DMS53 (cell line): ENCODE data around the gene NFIA.
"Not testable (repeated sequence)": the region's sequence is repeated elsewhere in the genome, so short reads cannot be mapped to it uniquely, and the experiment has no call there.

Experiments used
- DNase-seq: peaks from one replicate; lab custom pipeline; 2025; lab: John Stamatoyannopoulos, UW

The NFIA gene

GRCh38 chr1:61102041-61102440 lies 19.7 kb downstream of the NFIA start:
- DNase-seq = no peak

- DNase-seq = no peak
These were observed 20.3 kb downstream of the NFIA start for GRCh38 chr1:61102621-61103020.

DNA sequence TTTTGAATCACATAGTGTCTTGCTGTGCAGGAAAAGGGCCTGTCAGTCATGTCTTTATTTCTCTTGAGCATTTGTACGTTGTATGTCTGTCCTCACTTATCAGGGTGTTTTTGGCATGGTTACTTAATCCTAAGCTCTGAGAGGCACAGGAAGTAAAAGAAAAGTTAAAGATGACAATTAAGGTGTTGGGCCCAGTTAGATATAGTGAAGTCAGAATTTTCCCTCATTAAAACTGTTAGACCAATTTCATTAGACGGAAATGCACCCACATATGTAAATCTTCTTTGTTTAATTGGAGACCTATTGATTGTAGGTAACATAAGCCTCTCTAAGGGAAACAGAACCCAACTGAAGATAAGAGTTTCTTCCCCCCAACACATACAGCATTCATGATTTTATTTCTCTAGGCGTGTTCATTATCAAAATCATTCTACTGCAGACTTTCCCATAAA lies 21.9 kb downstream of the NFIA start:
- DNase-seq = no peak

GRCh38 chr1:61107638-61108037 lies 25.3 kb downstream of the NFIA start:
- DNase-seq = peak; percentile 17

GRCh38 chr1:61109158-61109557 lies 26.8 kb downstream of the NFIA start:
- DNase-seq = no peak

GRCh38 chr1:61109910-61110309 lies 27.5 kb downstream of the NFIA start:
- no peak for DNase-seq

- DNase-seq = no peak
These were observed 28.2 kb downstream of the NFIA start for GRCh38 chr1:61110554-61110953.

DNA sequence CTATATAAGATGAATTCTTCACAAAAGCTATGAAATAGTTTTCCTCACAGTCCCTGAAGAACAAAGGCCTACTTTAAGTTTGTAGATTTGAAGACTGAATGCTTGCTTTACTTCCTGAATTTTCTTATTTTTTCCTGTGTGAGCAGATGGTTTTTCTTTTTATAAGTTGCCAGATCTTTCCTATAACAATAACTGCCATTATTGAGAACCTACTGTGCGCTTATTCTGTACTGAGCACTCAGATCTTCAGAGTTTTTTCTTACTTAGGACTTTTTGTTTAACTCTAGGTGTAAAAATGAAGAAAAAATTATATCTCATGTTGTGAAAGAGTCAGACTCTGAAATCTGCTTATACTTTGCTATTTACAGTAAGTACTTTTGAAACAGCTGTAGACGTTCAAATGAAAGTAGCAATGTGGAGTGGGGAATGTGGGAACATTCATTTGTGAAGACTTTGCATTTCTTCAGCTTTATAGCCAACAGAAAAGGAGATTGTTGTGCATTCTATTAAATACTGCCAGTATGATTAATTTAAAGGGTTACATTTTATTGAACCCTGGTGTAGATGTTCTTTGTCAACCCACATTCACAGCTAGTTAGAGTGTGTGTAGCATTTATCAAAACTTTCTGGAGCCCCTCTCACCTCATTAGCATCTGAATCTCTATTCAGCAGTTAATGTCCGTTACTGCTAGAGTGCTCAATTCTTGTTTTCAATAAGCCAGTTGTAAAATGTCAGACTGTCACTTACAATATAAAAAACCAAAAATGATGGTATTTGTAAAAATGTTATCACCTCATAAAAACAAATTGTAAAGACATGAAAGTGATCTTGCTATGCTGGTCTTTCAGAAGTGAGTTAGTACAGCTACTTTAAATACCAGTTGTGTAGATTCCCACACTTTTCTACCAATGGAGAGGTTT lies 29.0 kb downstream of the NFIA start:
- DNase-seq = no peak

- peak; percentile 48 for DNase-seq
These were observed 32.0 kb downstream of the NFIA start for GRCh38 chr1:61114178-61114870.

GRCh38 chr1:61115436-61115835 lies 33.1 kb downstream of the NFIA start:
- no peak for DNase-seq

- no peak for DNase-seq
These were observed 34.1 kb downstream of the NFIA start for GRCh38 chr1:61116421-61116820.

DNA sequence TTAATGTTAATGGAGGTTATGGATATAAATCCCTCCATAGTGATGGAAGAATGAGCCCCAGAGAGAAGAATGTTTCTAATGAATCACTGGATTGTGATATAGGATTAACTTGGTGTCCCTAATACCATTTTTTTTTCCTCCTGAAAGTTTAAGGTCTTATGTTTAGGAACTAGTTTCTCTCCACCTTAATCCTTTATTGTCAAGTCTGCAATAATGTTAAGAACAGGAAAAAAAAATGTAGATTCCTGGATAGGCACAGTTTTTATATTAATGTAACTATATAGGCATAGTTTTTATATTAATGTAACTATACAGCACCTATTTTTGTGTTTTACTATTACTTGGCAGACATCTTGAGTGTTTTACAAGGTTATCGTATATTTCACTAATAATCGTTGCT lies 34.9 kb downstream of the NFIA start:
- DNase-seq = no peak

DNA sequence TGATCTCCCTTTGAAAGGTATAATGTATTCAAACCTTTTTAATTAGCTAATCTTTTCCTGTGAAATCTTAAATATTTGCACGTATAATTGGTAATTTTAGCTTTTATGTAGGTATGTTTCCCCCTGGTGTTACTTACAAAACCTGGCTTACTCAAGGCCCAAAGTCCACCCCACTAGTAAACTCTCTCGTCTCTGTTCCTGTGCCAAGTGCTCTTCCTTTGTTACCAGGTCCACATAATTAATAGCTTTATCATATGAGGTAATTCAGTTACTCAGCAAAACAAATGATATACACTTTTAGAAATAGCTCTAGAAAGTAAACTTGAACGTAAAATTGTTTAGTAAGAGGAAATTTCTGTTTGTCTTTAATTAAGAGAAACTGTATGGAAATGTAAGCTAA lies 36.7 kb downstream of the NFIA start:
- DNase-seq = peak; percentile 59

- peak; percentile 52 for DNase-seq
These were observed 38.0 kb downstream of the NFIA start for GRCh38 chr1:61120246-61120840.

DNA sequence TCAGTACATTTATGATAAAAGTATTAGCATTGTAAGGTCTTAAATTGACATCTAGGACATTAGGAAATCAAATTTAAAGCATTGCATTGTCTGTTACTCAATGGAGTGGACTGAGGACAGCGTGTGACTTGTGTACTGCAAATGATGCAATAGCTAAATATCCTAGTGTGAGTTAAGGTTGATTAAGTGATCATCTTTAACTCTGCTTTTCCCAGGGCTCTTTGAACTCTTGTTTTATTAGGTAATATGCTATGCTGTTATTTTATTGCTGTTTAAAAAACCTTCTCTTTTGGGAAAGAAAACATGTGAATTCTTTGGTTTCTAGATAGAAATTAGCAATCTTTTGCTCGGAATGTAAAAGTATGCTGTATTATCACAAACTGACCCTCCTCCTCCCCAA lies 38.6 kb downstream of the NFIA start:
- DNase-seq = peak; percentile 18

- no peak for DNase-seq
These were observed 39.3 kb downstream of the NFIA start for GRCh38 chr1:61121631-61122030.

DNA sequence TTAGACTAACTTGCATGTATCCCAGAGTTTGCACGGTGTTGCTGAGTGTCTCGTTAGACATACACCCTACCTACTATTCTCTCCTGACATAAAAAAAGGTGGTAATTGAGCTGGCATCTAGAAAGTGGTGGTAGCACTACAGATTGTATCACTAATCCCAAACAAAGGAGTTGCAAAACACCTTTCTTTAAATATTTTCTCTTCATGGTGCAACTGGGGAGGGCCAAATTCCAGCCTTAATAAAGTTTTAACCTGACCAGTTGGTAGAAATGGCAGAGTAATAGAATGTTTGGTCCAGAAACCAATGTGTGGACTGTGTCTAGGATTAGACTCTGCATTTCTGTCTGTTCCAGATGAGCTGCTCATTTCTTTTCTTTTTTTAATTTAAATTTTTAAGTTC lies 40.0 kb downstream of the NFIA start:
- DNase-seq = no peak

GRCh38 chr1:61123326-61123725 lies 41.0 kb downstream of the NFIA start:
- DNase-seq = no peak

- no peak for DNase-seq
These were observed 41.7 kb downstream of the NFIA start for GRCh38 chr1:61124078-61124477.

GRCh38 chr1:61124696-61125095 lies 42.3 kb downstream of the NFIA start:
- DNase-seq = no peak

DNA sequence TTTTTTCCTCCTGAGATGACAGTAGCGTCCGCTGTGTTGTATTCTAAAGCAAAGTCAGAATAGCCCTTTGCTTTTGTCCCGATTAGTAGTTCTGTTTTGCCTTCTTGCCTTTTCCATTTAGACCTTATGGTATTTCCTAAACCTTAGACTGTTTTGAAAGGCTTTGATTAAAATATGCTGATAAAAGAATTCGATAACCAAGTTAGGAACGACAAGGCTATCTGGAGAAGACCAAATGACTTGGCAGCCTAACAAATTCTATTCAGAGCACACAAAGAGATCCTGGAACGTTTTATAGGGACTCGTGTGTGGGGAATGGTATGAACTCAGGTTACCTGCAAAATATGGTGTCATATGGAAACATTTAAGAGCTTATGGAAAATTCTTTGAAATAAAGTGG lies 42.9 kb downstream of the NFIA start:
- no peak for DNase-seq

DNA sequence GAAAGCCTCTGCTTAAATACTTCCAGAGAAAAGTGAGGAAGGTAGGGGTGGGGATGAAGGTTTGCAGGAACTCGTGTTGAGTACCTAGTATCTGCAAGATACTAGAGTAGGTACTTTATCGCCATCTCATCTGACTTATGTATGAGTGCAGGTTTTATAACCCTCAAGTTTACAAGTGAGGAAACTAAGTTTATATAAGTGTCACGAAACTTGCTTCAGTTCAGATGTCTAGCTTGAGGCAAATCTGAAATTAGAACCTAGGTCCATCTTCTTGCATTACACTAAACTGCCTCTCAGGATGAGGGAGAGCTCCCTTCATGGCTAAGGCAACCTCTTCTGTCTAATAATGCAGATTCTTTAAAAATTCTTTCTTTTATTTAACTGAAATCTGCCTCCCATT lies 43.5 kb downstream of the NFIA start:
- DNase-seq = no peak

DNA sequence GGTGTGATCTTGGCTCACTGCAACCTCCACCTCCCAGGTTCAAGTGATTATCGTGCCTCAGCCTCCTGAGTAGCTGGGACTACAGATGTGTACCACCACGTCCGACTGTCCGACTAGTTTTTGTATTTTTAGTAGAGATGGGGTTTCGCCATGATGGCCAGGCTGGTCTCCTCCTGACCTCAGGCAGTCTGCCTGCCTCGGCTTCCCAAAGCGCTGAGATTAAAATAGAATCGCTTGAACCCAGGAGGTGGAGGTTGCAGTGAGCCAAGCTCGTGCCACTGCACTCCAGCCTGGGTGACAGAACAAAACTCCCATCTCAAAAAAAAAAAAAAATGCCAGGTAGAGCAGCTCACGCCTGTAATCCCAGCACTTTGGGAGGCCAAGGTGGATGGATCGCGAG lies 44.5 kb downstream of the NFIA start:
- not testable (repeated sequence) for DNase-seq
